GM19043 (cell line): ENCODE measurements around the gene PCDHGB7.
"Not testable (repeated sequence)": the region's sequence is repeated elsewhere in the genome, so short reads cannot be mapped to it uniquely, and the experiment has no call there.

Experiments
- ATAC-seq: cut with Tn5 transposase; IDR thresholded peaks from one replicate; pipeline ENCODE4 v1.9.1; 2021; ENCODE audit warnings: low read depth; ENCODE audit not compliant: unreplicated experiment

PCDHGB7 gene

GRCh38 chr5:141422742-141423291, 5.3 kb downstream of the PCDHGB7 start:
- no peak for ATAC-seq

- no peak for ATAC-seq
Measured at GRCh38 chr5:141427783-141428426, 10.4 kb downstream of the PCDHGB7 start.

GRCh38 chr5:141430332-141431113, 13.0 kb downstream of the PCDHGB7 start, which contains the start of gene PCDHGA12:
Gene PCDHGA12, plus strand, starts transcription at chr5:141430507. Its CDS starts 253 bp downstream, at chr5:141430760.
- peak; percentile 76 for ATAC-seq

- no peak for ATAC-seq
Measured at GRCh38 chr5:141431286-141431685, 13.8 kb downstream of the PCDHGB7 start.

- not testable (repeated sequence) for ATAC-seq
Measured at GRCh38 chr5:141432308-141432707, 14.8 kb downstream of the PCDHGB7 start.

- ATAC-seq: not testable (repeated sequence)
Measured at GRCh38 chr5:141432726-141433125, 15.2 kb downstream of the PCDHGB7 start.

- no peak for ATAC-seq
Measured at GRCh38 chr5:141434006-141434405, 16.5 kb downstream of the PCDHGB7 start.

GRCh38 chr5:141437221-141437620, 19.7 kb downstream of the PCDHGB7 start:
- ATAC-seq: no peak

- no peak for ATAC-seq
Measured at GRCh38 chr5:141439411-141440141, 22.1 kb downstream of the PCDHGB7 start.

- ATAC-seq: no peak
Measured at GRCh38 chr5:141440341-141440740, 22.9 kb downstream of the PCDHGB7 start.

- ATAC-seq: no peak
Measured at GRCh38 chr5:141441571-141442170, 24.2 kb downstream of the PCDHGB7 start.

GRCh38 chr5:141465351-141465750, 47.9 kb downstream of the PCDHGB7 start:
- no peak for ATAC-seq
